ENCODE data around the gene HMGB3. TPM values are rescaled to one million over a fixed set of nuclear protein-coding genes. Genes with fewer than 3 reads are reported as not detected.

The HMGB3 gene
- total RNA-seq, 3 donors from 2014 or later = 12.6 to 14.9 (median 13.5) TPM

DNA sequence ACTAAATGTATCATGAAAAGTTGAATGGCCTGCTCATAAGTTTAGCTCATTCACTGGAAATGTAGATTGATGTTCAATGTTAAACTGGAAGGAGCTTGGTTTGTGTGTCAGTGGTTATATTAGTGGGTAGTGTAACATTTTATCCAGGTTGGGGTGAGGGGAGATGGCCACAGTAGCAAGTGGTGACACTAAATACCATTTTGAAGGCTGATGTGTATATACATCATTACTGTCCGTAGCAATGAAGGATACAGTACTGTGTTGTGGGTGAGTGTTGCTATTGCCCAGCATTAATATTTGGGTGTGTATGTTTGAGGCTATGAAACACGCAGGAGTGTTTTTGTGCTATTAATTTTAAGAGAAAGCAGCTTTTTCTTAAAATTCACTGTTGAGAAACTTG lies 6.3 kb downstream of the HMGB3 start:
- DNase-seq (no peak), ATAC-seq (no peak)
- H3K36me3 Mint-ChIP-seq (ENCODE audit: insufficient read depth) = peaks cover 2% of the 10 kb centered on the region
- H3K27me3 Mint-ChIP-seq (ENCODE audit: low read depth) = peaks cover 10% of the 10 kb centered on the region
- H3K4me3 Mint-ChIP-seq = no peak overlapping the region
- no peaks in the 10 kb centered on the region for H3K9me3 Mint-ChIP-seq
- peaks cover 6% of the 10 kb centered on the region for H3K4me1 Mint-ChIP-seq (ENCODE audit: low read depth)

DNA sequence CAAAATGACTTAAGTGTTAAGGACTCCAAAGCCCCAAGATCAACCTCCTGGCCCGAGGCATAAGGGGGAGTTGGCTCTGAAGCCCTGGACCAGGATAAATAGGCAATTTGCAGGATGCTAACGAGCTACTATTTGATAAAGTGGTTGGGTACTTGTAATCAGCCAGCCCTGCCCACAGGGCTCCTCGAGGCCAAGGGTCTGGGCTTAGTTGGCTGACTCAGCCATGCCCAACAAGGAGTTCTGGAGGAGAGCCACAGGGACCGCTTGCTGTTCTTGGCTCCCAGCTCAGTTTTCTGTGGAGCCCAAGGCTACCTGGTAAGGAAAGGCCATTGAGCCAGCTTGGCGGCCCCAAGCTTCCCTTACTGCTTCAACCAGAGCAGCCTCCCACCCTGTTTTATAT lies 7.8 kb downstream of the HMGB3 start:
- H3K4me3 Mint-ChIP-seq = no peak overlapping the region
- no peak for ATAC-seq

DNA sequence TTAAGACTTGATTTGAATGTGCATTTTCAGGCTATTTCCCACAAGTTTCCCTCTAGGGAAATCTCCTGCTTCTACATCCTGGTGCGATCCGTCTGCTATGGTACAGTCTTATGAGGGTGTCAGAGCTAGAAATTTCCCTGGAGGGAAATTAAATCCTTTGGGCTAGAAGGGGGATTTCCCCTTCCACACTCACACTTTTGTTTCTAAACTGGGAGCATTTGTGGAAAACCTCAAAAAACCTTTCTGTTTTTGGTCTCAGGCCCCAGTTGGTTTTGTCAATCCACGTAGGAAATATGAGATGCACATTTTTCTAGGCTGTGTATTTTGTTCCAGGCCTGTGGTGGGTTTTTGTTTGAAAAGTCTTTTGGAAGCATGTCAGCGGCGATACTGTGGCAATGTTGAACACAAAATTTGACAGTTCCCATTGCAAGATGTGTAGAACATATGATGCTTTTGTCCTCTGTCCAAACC lies 17.8 kb downstream of the HMGB3 start:
- ATAC-seq (no peak), DNase-seq (no peak)
- Mint-ChIP-seq H3K9me3 (no peaks in the 10 kb centered on the region), H3K4me3 (no peak overlapping the region), H3K36me3 (ENCODE audit: insufficient read depth) (no peaks in the 10 kb centered on the region), H3K4me1 (ENCODE audit: low read depth) (no peaks in the 10 kb centered on the region), H3K27me3 (ENCODE audit: low read depth) (peaks cover 2% of the 10 kb centered on the region)

More for the DNA sequence above, 7.8 kb downstream of the HMGB3 start:
- DNase-seq = no peak
- Mint-ChIP-seq H3K27me3 (ENCODE audit: low read depth) (peaks cover 5% of the 10 kb centered on the region), H3K36me3 (ENCODE audit: insufficient read depth) (peaks cover 2% of the 10 kb centered on the region), H3K9me3 (no peaks in the 10 kb centered on the region), H3K4me1 (ENCODE audit: low read depth) (no peaks in the 10 kb centered on the region)

DNA sequence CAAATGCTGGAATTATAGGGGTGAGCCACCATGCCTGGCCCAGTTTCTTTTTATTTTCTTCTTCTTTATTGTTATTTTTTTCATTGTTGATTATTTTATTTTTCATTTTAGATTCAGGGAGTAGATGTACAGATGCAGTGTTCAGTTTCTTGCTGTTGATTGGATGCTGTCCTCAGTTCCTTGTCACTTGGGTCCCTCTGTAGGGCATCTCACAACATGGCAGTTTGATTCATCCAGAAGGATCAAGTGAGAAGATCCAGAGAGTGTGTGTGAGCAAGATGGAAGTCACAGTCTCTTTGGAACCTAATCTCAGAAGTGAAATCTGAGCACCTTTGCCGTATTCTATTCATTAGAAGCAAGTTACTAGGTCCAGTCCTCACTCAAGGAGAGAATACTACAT lies 20.9 kb downstream of the HMGB3 start:
- DNase-seq = no peak

DNA sequence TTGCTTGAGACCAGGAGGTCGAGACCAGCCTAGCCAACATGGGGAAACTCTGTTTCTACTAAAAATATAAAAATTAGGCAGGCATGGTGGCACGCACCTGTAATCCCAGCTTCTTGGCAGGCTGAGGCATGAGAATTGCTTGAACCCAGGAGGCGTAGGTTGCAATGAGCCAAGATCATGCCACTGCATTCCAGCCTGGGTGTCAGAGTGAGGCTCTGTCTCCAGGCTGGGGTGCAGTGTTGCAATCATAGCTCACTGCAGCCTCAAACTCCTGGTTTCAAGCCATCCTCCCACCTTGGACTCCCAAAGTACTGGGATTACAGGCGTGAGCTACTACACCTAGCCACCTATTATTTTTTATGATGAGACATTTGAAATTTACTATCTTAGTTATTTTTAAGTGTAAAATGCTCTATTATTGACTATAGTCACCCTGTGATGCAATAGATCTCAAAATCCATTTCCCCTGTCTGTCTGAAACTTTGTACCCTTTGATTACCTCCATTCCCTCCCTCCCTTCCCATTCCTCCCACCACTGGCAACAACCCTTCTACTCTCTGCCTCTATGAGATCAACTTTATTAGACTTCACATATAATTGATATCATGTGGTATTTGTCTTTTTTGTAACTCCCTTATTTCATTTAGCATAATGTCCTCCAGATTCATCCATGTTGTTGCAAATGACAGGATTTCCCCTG lies 23.4 kb downstream of the HMGB3 start:
- Mint-ChIP-seq H3K4me3 (no peak overlapping the region), H3K4me1 (ENCODE audit: low read depth) (no peaks in the 10 kb centered on the region), H3K9me3 (no peaks in the 10 kb centered on the region), H3K27me3 (ENCODE audit: low read depth) (peaks cover 10% of the 10 kb centered on the region), H3K36me3 (ENCODE audit: insufficient read depth) (no peaks in the 10 kb centered on the region)
- ATAC-seq (no peak), DNase-seq (no peak)

More for the DNA sequence above, 20.9 kb downstream of the HMGB3 start:
- H3K27me3 Mint-ChIP-seq (ENCODE audit: low read depth) = peaks cover 10% of the 10 kb centered on the region
- H3K36me3 Mint-ChIP-seq (ENCODE audit: insufficient read depth) = no peaks in the 10 kb centered on the region
- no peak for ATAC-seq
- H3K9me3 Mint-ChIP-seq = no peaks in the 10 kb centered on the region
- no peak overlapping the region for H3K4me3 Mint-ChIP-seq
- H3K4me1 Mint-ChIP-seq (ENCODE audit: low read depth) = no peaks in the 10 kb centered on the region

DNA sequence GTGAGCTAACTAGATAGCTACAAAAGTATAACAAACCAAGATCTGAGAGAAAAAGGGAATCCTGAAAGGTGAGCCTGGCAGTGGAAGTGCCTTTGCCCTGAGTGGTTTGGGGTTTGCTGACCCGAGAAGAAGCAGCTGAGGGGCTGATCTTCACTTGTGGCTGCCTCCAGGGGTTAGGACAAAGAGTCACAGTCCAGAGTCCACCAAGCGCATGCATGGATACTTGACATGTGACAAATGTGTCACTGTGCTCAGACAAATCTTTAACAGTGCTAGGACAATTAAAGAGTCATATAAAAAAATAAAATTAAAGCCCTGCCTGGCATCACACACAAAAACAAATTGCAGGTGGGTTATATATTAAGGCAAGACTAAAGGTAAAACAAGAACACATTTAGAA lies 26.4 kb downstream of the HMGB3 start:
- Mint-ChIP-seq H3K9me3 (peaks cover 3% of the 10 kb centered on the region), H3K27me3 (ENCODE audit: low read depth) (peaks cover 10% of the 10 kb centered on the region)
- DNase-seq = no peak

DNA sequence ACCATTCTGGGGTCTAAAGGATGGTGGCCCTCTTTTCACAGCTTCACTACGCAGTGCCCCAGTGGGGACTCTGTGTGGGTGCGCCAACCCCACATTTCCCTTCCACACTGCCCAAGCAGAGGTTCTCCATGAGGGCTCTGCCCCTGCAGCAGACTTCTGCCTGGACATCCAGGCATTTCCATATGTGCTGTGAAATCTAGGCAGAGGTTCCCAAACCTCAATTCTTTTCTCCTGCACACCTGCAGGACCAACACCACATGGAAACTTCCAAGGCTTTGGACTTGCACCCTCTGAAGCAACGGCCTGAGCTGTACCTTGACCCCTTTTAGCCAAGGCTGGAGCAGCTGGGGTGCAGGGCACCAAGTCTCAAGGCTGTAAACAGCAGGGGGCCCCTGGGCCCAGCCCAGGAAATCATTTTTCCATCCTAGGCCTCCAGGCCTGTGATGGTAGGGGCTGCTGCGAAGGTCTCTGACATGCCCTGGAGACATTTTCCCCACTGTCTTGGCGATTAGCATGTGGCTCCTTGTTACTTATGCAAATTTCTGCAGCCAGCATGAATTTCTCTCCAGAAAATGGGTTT lies 30.1 kb downstream of the HMGB3 start:
- Mint-ChIP-seq H3K36me3 (ENCODE audit: insufficient read depth) (no peaks in the 10 kb centered on the region), H3K4me3 (no peak overlapping the region), H3K27me3 (ENCODE audit: low read depth) (peaks cover 2% of the 10 kb centered on the region), H3K4me1 (ENCODE audit: low read depth) (no peaks in the 10 kb centered on the region), H3K9me3 (peaks cover 3% of the 10 kb centered on the region)
- DNase-seq (no peak), ATAC-seq (no peak)

More for the DNA sequence above, 26.4 kb downstream of the HMGB3 start:
- Mint-ChIP-seq H3K4me3 (no peak overlapping the region), H3K36me3 (ENCODE audit: insufficient read depth) (no peaks in the 10 kb centered on the region), H3K4me1 (ENCODE audit: low read depth) (no peaks in the 10 kb centered on the region)
- ATAC-seq = no peak

DNA sequence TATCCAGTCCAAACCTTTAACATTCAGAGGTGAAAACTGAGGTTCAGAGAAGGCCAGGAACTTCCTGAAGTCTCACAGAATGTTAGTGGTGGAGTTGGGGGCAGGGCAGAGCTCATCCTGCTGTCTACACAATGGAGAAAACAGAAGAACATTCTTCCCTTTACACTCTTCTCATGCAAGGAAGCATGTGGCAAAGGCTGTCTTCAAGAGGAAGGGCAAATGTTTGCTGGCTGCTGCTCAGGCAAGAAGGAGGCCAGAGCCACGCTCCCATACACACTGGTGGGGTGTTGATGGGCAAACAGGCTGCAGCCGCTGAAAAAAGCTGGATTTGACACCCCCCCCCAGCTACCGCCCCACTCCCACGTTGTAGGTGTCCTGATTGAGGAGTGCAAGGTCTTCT lies 32.5 kb downstream of the HMGB3 start:
- peaks cover 3% of the 10 kb centered on the region for H3K9me3 Mint-ChIP-seq
- no peak for DNase-seq
- ATAC-seq = no peak
- H3K4me3 Mint-ChIP-seq = no peak overlapping the region
- H3K4me1 Mint-ChIP-seq (ENCODE audit: low read depth) = no peaks in the 10 kb centered on the region
- H3K27me3 Mint-ChIP-seq (ENCODE audit: low read depth) = no peaks in the 10 kb centered on the region
- H3K36me3 Mint-ChIP-seq (ENCODE audit: insufficient read depth) = no peaks in the 10 kb centered on the region

DNA sequence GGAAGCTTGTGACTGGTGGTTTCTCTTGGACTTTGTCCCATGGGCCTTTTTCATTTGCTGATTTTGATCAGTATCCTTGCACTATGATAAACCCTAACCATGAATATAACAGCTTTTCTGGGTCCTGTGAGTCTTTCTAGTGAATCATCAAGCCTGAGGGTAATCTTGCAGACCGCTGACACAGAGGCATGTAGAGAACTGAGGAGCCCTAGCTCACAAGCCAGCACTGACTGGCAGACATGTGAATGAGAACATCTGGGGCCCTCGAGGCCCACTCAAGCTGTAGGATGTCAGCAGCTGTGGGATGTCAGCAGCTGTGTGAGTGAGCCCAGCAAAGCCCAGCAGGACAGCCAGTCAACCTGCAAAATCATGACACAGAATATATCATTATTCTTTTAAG lies 36.7 kb downstream of the HMGB3 start:
- no peak for DNase-seq
- Mint-ChIP-seq H3K4me3 (no peak overlapping the region), H3K27me3 (ENCODE audit: low read depth) (no peaks in the 10 kb centered on the region), H3K36me3 (ENCODE audit: insufficient read depth) (no peaks in the 10 kb centered on the region), H3K9me3 (no peaks in the 10 kb centered on the region), H3K4me1 (ENCODE audit: low read depth) (no peaks in the 10 kb centered on the region)
- ATAC-seq = no peak

DNA sequence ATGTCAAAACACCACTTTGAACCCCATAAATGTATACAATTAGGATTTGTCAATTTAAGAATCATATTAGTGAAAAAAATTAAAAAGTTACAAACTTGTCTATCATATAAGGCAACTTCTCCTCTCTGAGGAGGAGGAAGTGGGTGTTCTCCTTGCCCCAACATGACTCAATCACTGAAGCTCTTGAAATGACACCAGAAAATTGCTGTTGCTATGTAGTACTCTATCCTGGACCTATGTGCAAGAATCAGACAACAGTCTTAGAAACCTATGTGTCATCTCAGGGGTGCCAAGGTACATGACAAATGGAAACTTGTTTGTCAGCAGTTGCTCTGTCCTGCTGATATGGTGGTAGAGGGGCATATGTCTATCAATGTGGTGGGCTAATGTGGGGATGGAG lies 47.7 kb downstream of the HMGB3 start:
- no peaks in the 10 kb centered on the region for H3K9me3 Mint-ChIP-seq
- peaks cover 6% of the 10 kb centered on the region for H3K27me3 Mint-ChIP-seq (ENCODE audit: low read depth)
- ATAC-seq (peak; percentile 87 to 88), DNase-seq (no peak)
- H3K4me1 Mint-ChIP-seq (ENCODE audit: low read depth) = peaks cover 7% of the 10 kb centered on the region
- no peaks in the 10 kb centered on the region for H3K36me3 Mint-ChIP-seq (ENCODE audit: insufficient read depth)
- H3K4me3 Mint-ChIP-seq = no peak overlapping the region

DNA sequence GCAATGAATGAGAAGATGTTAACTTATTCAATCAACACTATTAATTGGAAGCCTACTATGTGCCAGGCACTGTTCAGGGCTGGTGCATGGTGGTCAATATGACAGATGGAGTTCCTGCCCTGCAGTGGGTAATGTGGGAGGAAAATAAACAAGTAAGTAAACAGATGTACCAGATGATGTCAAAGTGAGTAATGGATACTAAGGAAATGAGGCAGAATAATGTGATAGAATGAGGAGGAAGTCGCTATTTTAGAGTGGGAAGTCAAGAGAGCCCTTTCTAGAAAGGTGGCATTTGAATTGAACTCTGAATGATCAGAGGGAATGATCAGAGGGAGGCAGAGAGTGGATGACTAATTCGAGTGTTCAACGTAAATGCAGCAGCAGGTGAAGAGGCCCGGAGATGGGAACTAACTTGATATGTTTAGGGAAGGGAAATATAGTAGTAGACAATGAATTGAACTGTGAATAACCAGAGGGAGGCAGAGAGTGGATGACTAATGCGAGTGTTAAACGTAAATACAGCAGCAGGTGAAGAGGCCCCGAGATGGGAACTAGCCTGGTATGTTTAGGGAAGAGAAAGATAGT lies 48.3 kb downstream of the HMGB3 start:
- Mint-ChIP-seq H3K4me3 (no peak overlapping the region), H3K36me3 (ENCODE audit: insufficient read depth) (no peaks in the 10 kb centered on the region), H3K9me3 (no peaks in the 10 kb centered on the region), H3K4me1 (ENCODE audit: low read depth) (peaks cover 7% of the 10 kb centered on the region), H3K27me3 (ENCODE audit: low read depth) (peaks cover 6% of the 10 kb centered on the region)
- peak; percentile 23 to 44 for ATAC-seq
- no peak for DNase-seq

DNA sequence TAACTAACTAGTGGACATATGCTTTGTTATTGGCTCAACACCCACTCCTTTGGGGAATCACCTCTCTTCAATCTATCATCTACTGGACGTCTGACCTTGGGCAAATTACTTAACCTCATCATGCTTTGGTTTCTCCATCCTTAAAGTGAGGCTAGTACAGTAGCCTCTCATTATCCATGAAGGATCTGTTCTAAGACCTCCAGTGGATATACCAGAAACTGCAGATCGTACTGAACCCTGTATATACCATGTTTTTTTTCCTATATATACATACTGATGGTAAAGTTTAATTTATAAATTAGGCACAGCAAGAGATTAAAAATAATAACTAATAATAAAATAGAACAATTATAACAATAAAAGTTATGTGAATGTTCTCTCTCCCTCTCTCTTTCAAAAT lies 56.2 kb downstream of the HMGB3 start:
- ATAC-seq = no peak
- no peaks in the 10 kb centered on the region for H3K36me3 Mint-ChIP-seq (ENCODE audit: insufficient read depth)
- H3K4me1 Mint-ChIP-seq (ENCODE audit: low read depth) = no peaks in the 10 kb centered on the region
- DNase-seq = no peak
- no peak overlapping the region for H3K4me3 Mint-ChIP-seq
- H3K9me3 Mint-ChIP-seq = no peaks in the 10 kb centered on the region
- no peaks in the 10 kb centered on the region for H3K27me3 Mint-ChIP-seq (ENCODE audit: low read depth)

Data from activated T-cell treated with anti-CD3 and anti-CD28 coated beads, Interleukin-2, amount 50 U/mL, for 4 hours (primary cell).